Measurements from ENCODE around the gene PSEN1. TPM values are rescaled to one million over a fixed set of nuclear protein-coding genes. Genes with fewer than 3 reads are reported as not detected.

The PSEN1 gene
- total RNA-seq, 1 experiment from 2014 or later: 41.4 TPM

DNA sequence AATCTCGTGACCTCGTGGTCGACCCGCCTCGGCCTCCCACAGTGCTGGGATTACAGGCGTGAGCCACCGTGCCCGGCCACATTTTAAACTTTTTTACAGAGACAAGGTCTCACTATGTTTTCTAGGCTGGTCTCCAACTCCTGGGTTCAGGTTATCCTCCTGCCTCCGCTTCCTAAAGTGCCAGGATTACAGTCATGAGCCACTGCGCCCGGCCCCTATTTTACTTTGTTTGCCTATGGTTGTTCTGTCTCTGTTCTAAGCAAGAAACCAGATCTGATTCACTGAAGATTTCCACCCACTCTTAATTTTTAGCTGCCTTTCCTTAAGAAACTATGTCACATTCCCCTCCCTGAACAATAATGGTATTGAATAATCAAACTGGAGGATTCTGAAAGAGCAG lies 38.9 kb upstream of the PSEN1 start:
- no peak for TF ChIP-seq CTCF (conservative IDR thresholded peaks at IDR 0.05; ENCODE audit: low read depth, low read length)
- no peak for TF ChIP-seq EZH2 (IDR thresholded peaks at IDR 0.05; ENCODE audit: low read length, unreplicated experiment)
- no peak for TF ChIP-seq EZH2phosphoT487 (IDR thresholded peaks at IDR 0.05; ENCODE audit: borderline replicate concordance, low read length)
- ATAC-seq: no peak

GRCh38 chr14:73100334-73100733 lies 36.0 kb upstream of the PSEN1 start:
- no peak overlapping the region for H2AFZ ChIP-seq (ENCODE audit: low read length)
- no peak overlapping the region for H3K4me3 ChIP-seq (ENCODE audit: low read length)
- no TSS peak for BruUV-seq (replicated peaks)
- no peak overlapping the region for H3K27ac ChIP-seq (ENCODE audit: low read length)
- H3K9me2 ChIP-seq (replicated peaks; ENCODE audit: low read length): no peaks in the 10 kb centered on the region
- peaks cover 19% of the 10 kb centered on the region for H4K20me1 ChIP-seq (ENCODE audit: low read length)
- ATAC-seq: no peak
- no peaks in the 10 kb centered on the region; the same call in 1 of the 2 replicates for H3K4me1 ChIP-seq (ENCODE audit: insufficient read depth, low read length)
- H3K79me2 ChIP-seq (ENCODE audit: low read length): peaks cover 10% of the 10 kb centered on the region; the same call in 1 of the 2 replicates
- H3K4me2 ChIP-seq (ENCODE audit: low read length): no peak overlapping the region
- no peaks in the 10 kb centered on the region for H3F3A ChIP-seq (ENCODE audit: low read length, unreplicated experiment)
- ChIA-PET CTCF (no interaction called here), POLR2A (ENCODE audit: unreplicated experiment) (no interaction called here)
- H3K9ac ChIP-seq (ENCODE audit: low read length): no peak overlapping the region
- DNase-seq: no peak
- TF ChIP-seq EZH2phosphoT487 (IDR thresholded peaks at IDR 0.05; ENCODE audit: borderline replicate concordance, low read length) (no peak), CTCF (conservative IDR thresholded peaks at IDR 0.05; ENCODE audit: low read depth, low read length) (no peak), EZH2 (IDR thresholded peaks at IDR 0.05; ENCODE audit: low read length, unreplicated experiment) (no peak)
- H3K9me3 ChIP-seq (ENCODE audit: low read length): no peaks in the 10 kb centered on the region
- no peaks in the 10 kb centered on the region for H3K27me3 ChIP-seq (ENCODE audit: low read length)
- peaks cover 85% of the 10 kb centered on the region for H3K36me3 ChIP-seq (ENCODE audit: low read depth, low read length)
- intact Hi-C loops (cut with micrococcal nuclease): no loop called here

More for the DNA sequence above, 38.9 kb upstream of the PSEN1 start:
- no TSS peak for BruUV-seq (replicated peaks)
- no peaks in the 10 kb centered on the region for H3K9me3 ChIP-seq (ENCODE audit: low read length)
- no peaks in the 10 kb centered on the region for H3K9me2 ChIP-seq (replicated peaks; ENCODE audit: low read length)
- no peak overlapping the region for H3K4me2 ChIP-seq (ENCODE audit: low read length)
- POLR2A ChIA-PET (ENCODE audit: unreplicated experiment): interaction anchor here (0.6 kb wide), 1 partner anchor 39 kb away, joined by 3 read pairs; the partner anchor contains the start of gene RBM25
- intact Hi-C loops (cut with micrococcal nuclease): no loop called here
- no peak overlapping the region for H3K27ac ChIP-seq (ENCODE audit: low read length)
- H3K9ac ChIP-seq (ENCODE audit: low read length): no peak overlapping the region
- H3K4me1 ChIP-seq (ENCODE audit: insufficient read depth, low read length): 0 out of 2 replicates have a peak, but pooled peaks cover under 1% of the 10 kb centered on the region
- H3F3A ChIP-seq (ENCODE audit: low read length, unreplicated experiment): no peaks in the 10 kb centered on the region
- CTCF ChIA-PET: interaction anchor here (0.7 kb wide), 1 partner anchor 198 kb away, joined by 4 read pairs; no protein-coding TSS in a partner anchor
- peaks cover 37% of the 10 kb centered on the region for H3K79me2 ChIP-seq (ENCODE audit: low read length)
- H2AFZ ChIP-seq (ENCODE audit: low read length): no peak overlapping the region
- no peak for DNase-seq
- H3K36me3 ChIP-seq (ENCODE audit: low read depth, low read length): peaks cover 76% of the 10 kb centered on the region
- no peak overlapping the region for H3K4me3 ChIP-seq (ENCODE audit: low read length)
- H4K20me1 ChIP-seq (ENCODE audit: low read length): peaks cover 30% of the 10 kb centered on the region
- H3K27me3 ChIP-seq (ENCODE audit: low read length): no peaks in the 10 kb centered on the region

GRCh38 chr14:73102806-73103497 lies 33.4 kb upstream of the PSEN1 start:
- Histone ChIP-seq H2AFZ (ENCODE audit: low read length) (no peak overlapping the region), H3K9ac (ENCODE audit: low read length) (no peak overlapping the region), H3K4me2 (ENCODE audit: low read length) (no peak overlapping the region), H3K9me2 (replicated peaks; ENCODE audit: low read length) (no peaks in the 10 kb centered on the region), H3K4me3 (ENCODE audit: low read length) (no peak overlapping the region), H3K27me3 (ENCODE audit: low read length) (no peaks in the 10 kb centered on the region), H3K4me1 (ENCODE audit: insufficient read depth, low read length) (no peaks in the 10 kb centered on the region; the same call in 1 of the 2 replicates), H3K9me3 (ENCODE audit: low read length) (no peaks in the 10 kb centered on the region), H3F3A (ENCODE audit: low read length, unreplicated experiment) (no peaks in the 10 kb centered on the region), H3K27ac (ENCODE audit: low read length) (no peak overlapping the region), H3K79me2 (ENCODE audit: low read length) (no peaks in the 10 kb centered on the region; the same call in 1 of the 2 replicates), H3K36me3 (ENCODE audit: low read depth, low read length) (peaks cover 86% of the 10 kb centered on the region), H4K20me1 (ENCODE audit: low read length) (peaks cover 3% of the 10 kb centered on the region)
- BruUV-seq (replicated peaks): TSS peak; percentile 15
- no peak for ATAC-seq
- ChIA-PET CTCF (interaction anchor here (0.5 kb wide), 1 partner anchor 45 kb away, joined by 3 read pairs; no protein-coding TSS in a partner anchor), POLR2A (ENCODE audit: unreplicated experiment) (no interaction called here)
- intact Hi-C loops (cut with micrococcal nuclease): no loop called here
- DNase-seq: no peak
- TF ChIP-seq CTCF (conservative IDR thresholded peaks at IDR 0.05; ENCODE audit: low read depth, low read length) (no peak), EZH2phosphoT487 (IDR thresholded peaks at IDR 0.05; ENCODE audit: borderline replicate concordance, low read length) (no peak), EZH2 (IDR thresholded peaks at IDR 0.05; ENCODE audit: low read length, unreplicated experiment) (no peak)

All from PC-3 (cell line).